HG02571 (cell line): Measurements from ENCODE around the gene PRDM11.

Experiments
- ATAC-seq: cut with Tn5 transposase; IDR thresholded peaks from one replicate; pipeline ENCODE4 v1.9.1; 2021; ENCODE audit warnings: mild to moderate bottlenecking, moderate library complexity; ENCODE audit not compliant: unreplicated experiment

Gene PRDM11

GRCh38 chr11:45173064-45173463 is 26.6 kb downstream of the PRDM11 start:
- no peak for ATAC-seq

- no peak for ATAC-seq
Observed at GRCh38 chr11:45174168-45174835, 27.9 kb downstream of the PRDM11 start.

DNA sequence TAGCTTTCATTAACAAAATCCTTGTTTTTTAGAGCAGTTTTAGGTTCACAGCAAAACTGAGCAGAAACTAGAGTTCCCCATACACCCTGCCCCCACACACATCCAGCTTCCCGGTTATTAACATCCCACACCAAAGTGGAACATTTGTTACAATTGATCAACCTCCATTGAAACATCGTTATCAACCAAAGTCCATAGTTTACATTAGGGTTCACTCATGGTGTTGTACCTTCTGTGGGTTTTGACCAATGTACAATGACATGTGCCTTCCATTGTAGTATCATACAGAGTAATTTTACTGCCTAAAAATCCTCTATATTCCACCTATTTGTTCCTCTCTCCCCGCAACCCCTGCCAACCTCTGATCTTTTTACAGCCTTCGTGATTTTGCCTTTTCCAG is 28.5 kb downstream of the PRDM11 start:
- ATAC-seq: no peak

- no peak for ATAC-seq
Observed at GRCh38 chr11:45176996-45177395, 30.6 kb downstream of the PRDM11 start.

- ATAC-seq: no peak
Observed at GRCh38 chr11:45178223-45178622, 31.8 kb downstream of the PRDM11 start.

- ATAC-seq: no peak
Observed at GRCh38 chr11:45178890-45179671, 32.6 kb downstream of the PRDM11 start.

- no peak for ATAC-seq
Observed at GRCh38 chr11:45179686-45180178, 33.3 kb downstream of the PRDM11 start.

GRCh38 chr11:45180179-45180847 is 33.9 kb downstream of the PRDM11 start:
- no peak for ATAC-seq

GRCh38 chr11:45180848-45181192 is 34.4 kb downstream of the PRDM11 start:
- ATAC-seq: no peak

- ATAC-seq: no peak
Observed at GRCh38 chr11:45181193-45181888, 34.9 kb downstream of the PRDM11 start.

DNA sequence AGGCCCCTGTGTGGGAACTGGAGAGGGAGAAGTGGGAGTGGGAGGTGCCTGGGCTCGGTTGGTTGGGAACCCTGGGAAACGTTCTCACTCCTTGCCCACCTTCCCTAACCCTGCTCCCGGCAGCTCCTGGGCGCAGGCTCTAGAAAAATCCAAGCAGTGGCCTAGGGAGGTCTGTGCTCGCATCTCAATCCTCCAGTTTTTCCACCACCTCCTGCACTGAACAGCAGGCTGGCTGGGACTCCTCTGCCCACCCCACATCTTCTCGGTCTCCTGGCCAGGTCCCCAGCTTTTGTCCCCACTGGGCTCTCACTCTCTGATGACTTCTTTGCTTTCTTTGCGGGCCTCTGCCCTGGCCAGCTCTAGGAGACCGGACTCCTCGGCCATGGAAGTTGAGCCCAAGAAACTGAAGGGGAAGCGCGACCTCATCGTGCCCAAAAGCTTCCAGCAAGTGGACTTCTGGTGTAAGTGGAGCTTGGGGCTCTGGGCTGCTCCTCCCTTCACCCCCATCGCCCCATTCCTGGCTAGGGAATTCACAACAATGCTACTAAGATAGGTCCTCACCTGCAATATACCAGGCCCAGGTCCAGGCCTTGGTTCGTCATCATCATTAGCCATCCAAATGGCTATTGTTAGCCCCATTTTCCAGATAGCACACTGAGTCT is 35.6 kb downstream of the PRDM11 start:
- no peak for ATAC-seq

GRCh38 chr11:45182902-45183301 is 36.5 kb downstream of the PRDM11 start:
- ATAC-seq: no peak

GRCh38 chr11:45184640-45185039 is 38.2 kb downstream of the PRDM11 start:
- no peak for ATAC-seq

- ATAC-seq: no peak
Observed at GRCh38 chr11:45185228-45185729, 38.8 kb downstream of the PRDM11 start.

GRCh38 chr11:45187375-45187774 is 40.9 kb downstream of the PRDM11 start:
- ATAC-seq: no peak

GRCh38 chr11:45188127-45188526 is 41.7 kb downstream of the PRDM11 start:
- ATAC-seq: no peak

GRCh38 chr11:45189230-45189629 is 42.8 kb downstream of the PRDM11 start:
- ATAC-seq: no peak

DNA sequence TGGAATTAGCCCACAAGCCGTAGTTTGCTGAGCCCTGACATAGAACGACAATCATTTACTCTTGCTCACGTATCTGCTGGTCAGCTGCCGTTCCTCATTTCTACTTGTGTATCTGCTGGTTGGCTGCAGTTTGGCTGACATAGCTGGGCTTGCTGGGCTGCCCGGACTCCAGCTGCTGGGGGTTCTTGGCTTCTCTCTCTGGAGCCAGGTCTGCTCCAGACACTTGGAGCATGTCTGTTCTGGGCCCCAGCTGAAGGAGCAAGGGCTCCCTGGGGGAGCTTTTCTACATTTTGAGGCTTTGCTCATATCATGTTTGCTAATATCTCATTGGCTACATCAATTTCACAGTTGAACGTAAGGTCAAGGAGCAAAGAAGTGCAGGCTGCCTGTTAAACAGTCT is 47.3 kb downstream of the PRDM11 start:
- no peak for ATAC-seq

GRCh38 chr11:45204761-45205160 is 58.3 kb downstream of the PRDM11 start:
- ATAC-seq: no peak

DNA sequence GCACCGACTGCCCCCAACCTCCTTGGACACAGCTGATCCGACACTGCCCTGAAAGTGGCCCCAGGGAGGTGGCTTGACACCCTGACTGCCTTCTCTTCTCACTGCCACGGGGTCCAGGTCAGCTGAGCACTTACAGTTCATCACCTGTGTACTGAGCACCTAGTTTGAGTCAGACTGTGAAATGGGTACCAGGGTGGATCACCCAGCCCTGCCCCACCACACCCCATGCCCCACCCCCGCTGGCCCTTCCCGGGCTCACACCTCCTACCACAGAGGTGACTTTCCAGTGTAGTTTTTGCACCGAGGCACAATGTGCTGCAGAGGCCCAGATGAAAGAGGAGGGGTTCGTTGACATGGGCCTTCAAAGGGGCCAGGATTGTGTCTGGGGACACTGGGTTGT is 59.5 kb downstream of the PRDM11 start:
- ATAC-seq: no peak

DNA sequence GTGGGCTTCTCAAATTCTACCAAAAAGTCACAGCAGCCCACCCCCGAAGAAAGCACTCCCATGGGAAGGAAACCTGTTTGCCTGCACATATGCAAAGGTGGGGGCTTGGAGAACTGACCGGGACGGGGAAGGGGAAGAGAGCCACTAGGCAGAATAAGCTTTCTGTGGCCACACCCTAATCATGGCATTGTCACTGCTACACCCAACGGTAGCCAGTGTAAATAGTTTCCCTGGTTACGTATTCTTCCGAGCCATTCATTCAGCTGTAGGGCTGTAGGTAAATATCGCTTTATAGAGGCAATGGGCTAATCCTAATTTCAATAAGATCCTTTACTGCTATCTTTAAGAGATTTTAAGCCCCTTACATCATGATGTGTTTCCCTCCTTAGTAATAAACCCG is 61.7 kb downstream of the PRDM11 start:
- no peak for ATAC-seq
